HPDE6-E6E7 (cell line): ENCODE results near the gene TRPV2.
A peak's percentile ranks its signal among the peaks of the same experiment; 100 is the strongest.
"Not testable (repeated sequence)": the region's sequence is repeated elsewhere in the genome, so short reads cannot be mapped to it uniquely, and the experiment has no call there.

Experiments used
- DNase-seq: peaks from one replicate; pipeline ENCODE4 v3.0.0; 2011; ENCODE audit warnings: missing footprints; ENCODE audit errors: extremely low spot score

The TRPV2 gene, protein sequence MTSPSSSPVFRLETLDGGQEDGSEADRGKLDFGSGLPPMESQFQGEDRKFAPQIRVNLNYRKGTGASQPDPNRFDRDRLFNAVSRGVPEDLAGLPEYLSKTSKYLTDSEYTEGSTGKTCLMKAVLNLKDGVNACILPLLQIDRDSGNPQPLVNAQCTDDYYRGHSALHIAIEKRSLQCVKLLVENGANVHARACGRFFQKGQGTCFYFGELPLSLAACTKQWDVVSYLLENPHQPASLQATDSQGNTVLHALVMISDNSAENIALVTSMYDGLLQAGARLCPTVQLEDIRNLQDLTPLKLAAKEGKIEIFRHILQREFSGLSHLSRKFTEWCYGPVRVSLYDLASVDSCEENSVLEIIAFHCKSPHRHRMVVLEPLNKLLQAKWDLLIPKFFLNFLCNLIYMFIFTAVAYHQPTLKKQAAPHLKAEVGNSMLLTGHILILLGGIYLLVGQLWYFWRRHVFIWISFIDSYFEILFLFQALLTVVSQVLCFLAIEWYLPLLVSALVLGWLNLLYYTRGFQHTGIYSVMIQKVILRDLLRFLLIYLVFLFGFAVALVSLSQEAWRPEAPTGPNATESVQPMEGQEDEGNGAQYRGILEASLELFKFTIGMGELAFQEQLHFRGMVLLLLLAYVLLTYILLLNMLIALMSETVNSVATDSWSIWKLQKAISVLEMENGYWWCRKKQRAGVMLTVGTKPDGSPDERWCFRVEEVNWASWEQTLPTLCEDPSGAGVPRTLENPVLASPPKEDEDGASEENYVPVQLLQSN

DNA sequence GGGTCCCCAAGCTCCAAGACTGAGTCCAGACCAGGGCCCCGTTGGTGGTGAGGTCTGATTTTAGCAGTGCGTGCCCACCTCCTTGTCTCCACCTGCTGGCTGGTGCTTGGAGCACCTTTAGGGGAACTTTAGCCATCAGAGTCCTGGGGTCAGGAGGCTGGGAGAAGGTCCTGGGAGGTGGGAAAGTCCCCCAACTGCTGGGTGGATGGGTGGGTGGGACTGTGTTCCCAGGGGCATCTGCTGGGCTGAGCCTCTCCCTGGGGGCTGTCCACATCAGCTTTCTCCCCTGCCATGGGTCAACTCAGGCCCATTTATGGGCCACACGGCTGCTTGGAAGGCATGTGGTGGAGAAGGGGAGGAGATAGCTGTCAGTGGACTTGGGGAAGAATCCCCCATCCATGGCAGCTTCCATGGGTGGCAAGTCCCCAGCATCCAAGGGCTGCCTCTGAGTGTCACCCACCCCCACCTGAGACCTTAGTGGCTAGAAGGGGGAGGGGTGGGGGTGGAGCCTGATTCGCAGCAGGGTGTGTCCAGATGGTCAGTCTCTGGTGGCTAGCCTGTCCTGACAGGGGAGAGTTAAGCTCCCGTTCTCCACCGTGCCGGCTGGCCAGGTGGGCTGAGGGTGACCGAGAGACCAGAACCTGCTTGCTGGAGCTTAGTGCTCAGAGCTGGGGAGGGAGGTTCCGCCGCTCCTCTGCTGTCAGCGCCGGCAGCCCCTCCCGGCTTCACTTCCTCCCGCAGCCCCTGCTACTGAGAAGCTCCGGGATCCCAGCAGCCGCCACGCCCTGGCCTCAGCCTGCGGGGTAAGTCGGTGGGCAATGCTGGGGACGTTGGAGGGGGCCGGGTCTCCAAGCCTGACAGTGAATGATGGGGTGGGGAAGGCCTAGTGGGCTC lies at the start of gene TRPV2:
Gene TRPV2, plus strand, starts transcription at position 541 of the 894 bp plus-strand sequence. CDS start 2,098 bp downstream, outside the sequence.
- no peak for DNase-seq

- DNase-seq: peak; percentile 20
Observed at GRCh38 chr17:16371742-16372141, 43.6 kb upstream of the TRPV2 start.

DNA sequence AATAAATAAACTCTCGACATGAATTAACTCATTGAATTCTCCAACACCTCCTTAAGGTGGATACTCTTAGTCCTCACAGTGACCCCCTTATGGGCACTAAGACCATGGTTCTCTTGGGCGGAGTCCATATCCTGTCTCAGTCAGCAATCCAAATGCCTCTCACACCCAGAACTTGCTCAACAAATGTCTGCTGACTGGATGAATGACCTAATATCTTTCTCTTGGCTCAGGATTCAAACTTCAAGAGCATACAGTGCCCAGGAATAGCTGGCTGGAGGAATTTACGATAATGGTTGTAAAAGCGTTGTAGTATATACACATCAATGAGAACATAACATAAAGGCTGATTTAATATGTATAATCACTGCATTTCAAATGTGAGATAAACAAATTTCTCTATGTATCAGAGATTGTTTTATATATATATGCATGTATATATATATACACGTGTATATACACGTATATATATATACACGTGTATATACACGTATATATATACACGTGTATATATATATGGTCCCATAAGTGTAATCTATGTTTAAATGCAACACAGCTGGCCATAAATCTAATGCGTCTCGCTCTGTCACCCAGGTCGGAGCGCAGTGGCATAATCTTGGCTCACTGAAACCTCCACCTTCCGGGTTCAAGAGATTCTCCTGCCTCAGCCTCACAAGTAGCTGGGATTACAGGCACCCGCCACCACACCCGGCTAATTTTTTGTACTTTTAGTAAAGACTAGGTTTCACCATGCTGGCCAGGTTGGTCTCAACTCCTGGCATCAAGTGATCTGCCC lies 41.0 kb upstream of the TRPV2 start:
- DNase-seq: no peak

- no peak for DNase-seq
Observed at GRCh38 chr17:16377941-16378341, 37.4 kb upstream of the TRPV2 start.

DNA sequence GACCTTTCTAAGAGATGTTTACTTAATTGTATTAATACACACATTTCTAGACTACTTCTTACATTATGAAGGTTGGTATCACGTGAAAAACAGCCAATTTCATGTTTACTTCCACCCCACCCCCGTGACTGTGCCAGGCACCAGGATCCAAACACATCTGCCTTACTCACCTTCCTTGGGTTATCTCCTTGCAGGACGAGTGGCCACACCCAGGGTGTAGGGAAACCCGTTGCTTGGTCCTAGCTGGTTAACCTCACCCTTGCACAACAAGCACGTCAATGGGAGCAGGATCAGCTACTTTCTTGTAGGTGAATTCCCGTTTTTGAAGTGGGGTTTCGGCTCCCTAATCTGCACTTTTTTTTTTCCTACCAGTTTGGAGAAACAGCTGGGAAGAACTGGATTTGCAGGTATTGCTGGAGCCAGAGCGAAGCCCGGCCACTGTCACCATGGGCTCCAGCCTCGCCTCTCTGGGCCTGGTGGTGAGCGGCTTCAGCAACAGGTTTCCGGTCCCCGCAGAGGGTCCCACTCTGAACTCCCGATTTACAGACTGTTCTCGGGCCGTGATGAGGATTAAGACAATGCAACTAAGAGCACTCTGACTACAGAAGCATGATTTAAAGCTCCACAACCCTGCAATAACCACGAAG lies 36.6 kb upstream of the TRPV2 start:
- DNase-seq: peak; percentile 84

GRCh38 chr17:16379654-16380053 lies 35.7 kb upstream of the TRPV2 start:
- DNase-seq: no peak

DNA sequence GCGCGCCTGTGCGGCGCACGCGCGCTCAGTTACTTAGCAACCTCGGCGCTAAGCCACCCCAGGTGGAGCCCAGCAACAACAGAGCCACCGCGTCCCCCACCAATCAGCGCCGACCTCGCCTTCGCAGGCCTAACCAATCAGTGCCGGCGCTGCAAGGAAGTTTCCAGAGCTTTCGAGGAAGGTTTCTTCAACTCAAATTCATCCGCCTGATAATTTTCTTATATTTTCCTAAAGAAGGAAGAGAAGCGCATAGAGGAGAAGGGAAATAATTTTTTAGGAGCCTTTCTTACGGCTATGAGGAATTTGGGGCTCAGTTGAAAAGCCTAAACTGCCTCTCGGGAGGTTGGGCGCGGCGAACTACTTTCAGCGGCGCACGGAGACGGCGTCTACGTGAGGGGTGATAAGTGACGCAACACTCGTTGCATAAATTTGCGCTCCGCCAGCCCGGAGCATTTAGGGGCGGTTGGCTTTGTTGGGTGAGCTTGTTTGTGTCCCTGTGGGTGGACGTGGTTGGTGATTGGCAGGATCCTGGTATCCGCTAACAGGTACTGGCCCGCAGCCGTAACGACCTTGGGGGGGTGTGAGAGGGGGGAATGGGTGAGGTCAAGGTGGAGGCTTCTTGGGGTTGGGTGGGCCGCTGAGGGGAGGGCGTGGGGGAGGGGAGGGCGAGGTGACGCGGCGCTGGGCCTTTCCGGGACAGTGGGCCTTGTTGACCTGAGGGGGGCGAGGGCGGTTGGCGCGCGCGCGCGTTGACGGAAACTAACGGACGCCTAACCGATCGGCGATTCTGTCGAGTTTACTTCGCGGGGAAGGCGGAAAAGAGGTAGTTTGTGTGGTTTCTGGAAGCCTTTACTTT lies 34.5 kb upstream of the TRPV2 start, which contains the start of gene UBB:
Gene UBB, plus strand, starts transcription at position 452 of the 856 bp plus-strand sequence. CDS start 817 bp downstream, outside the sequence.
- DNase-seq: peak; percentile 84

- DNase-seq: no peak
Observed at GRCh38 chr17:16381496-16381820, 33.9 kb upstream of the TRPV2 start.

DNA sequence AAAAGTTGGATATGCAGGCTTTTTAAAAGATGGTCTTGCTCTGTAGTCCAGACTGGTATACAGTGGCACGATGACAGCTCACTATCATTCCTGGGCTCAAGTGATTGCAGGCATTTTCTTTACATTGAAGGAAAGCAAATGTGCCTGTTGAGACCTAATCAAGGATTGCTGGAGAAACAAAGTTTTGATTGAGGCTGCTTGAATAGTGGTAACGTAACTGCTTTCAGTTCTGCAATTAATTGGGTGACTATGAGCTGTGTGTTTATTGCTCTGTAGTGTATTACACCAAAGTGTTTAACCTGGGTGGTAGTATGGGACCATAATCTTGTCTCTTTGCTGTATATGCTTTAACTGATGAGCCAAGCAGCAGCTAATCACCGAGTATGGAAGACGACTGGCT lies 32.2 kb upstream of the TRPV2 start:
- DNase-seq: no peak

- no peak for DNase-seq
Observed at GRCh38 chr17:16383772-16384287, 31.5 kb upstream of the TRPV2 start.

DNA sequence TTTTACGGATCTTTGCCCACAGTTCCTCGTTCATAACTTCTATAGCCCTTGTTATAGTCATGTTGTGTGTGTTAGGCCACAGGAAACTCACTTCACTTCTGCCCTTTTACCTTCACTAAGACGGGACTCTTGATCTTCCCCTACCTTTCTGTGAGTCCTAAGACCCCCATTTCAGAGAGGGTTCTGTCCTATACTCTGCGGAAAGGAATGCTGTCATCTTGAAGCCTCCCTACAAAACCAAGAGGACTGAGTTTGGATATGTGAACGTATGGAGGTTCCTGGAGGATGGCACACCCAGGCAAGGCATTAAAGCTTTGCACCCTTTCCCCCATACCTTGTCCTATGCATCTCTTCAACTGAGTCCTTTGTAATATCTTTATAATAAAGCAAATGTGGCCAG lies 30.8 kb upstream of the TRPV2 start:
- DNase-seq: no peak

DNA sequence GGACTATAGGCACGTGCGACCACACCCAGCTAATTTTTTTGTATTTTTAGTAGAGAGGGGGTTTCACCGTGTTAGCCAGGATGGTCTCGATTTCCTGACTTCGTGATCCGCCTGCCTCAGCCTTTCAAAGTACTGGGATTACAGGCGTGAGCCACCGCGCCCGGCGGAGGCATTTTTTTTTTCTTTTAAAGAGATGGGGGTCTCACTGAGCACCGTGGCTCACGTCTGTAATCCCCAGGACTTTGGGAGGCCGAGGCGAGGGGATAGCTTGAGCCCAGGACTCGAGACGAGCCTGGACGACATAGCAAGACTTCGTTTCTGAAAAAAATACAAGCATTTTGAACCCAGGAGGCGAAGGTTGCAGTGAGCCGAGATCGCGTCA lies 29.3 kb upstream of the TRPV2 start:
- not testable (repeated sequence) for DNase-seq

DNA sequence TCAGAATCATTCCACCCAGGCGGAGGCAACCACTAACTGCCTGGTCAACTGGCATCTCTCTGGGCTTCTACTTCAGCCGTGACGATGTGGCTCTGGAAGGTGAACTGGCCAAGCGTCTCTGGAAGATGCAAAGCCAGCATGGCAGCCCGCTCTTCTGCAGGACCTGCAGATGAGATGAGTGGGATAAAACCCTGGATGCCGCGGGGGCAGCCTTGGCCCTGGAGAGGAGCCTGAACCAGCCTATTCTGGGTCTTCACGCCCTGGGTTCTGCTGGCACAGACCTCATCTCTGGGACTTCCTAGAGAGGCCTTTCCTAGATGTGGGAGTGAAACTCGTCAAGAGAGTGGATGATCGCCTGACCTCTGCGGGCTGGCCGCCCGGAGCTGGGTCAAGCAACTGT lies 23.9 kb upstream of the TRPV2 start:
- DNase-seq: no peak

GRCh38 chr17:16392491-16392890 lies 22.9 kb upstream of the TRPV2 start:
- not testable (repeated sequence) for DNase-seq

GRCh38 chr17:16395887-16396286 lies 19.5 kb upstream of the TRPV2 start:
- not testable (repeated sequence) for DNase-seq

- not testable (repeated sequence) for DNase-seq
Observed at GRCh38 chr17:16396693-16397092, 18.7 kb upstream of the TRPV2 start.

- no peak for DNase-seq
Observed at GRCh38 chr17:16398270-16399267, 16.8 kb upstream of the TRPV2 start.

DNA sequence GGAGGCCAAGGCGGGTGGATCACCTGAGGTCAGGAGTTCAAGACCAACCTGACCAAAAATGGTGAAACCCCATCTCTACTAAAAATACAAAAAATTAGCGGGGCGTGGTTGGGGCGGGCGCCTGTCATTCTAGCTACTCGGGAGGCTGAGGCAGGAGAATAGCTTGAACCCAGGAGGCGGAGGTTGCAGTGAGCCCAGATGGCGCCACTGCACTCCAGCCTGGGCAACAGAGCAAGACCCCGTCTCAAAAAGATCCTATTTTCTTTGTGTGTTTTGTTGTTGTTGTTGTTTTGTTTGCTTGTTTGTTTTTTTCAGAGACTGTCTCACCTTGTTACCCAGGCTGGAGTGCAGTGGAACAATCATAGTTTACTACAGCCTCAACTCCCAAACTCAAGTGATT lies 11.5 kb upstream of the TRPV2 start:
- DNase-seq: not testable (repeated sequence)
